ENCODE measurements around the gene OCA2. TPM values are rescaled to one million over a fixed set of nuclear protein-coding genes. Genes with fewer than 3 reads are reported as not detected.

The OCA2 gene
- total RNA-seq, 2 donors from 2014 or later, result 3.7 TPM; not detected in 1

GRCh38 chr15:28025413-28025812 lies 73.7 kb downstream of the OCA2 start:
- intact Hi-C loops (cut with DNase I), result no loop called here
- no peak for TF ChIP-seq POLR2AphosphoS5 (IDR thresholded peaks at IDR 0.05)
- no peak for TF ChIP-seq CTCF (IDR thresholded peaks at IDR 0.05)
- no peak for TF ChIP-seq POLR2A (IDR thresholded peaks at IDR 0.05)

GRCh38 chr15:28024889-28025250 lies 74.2 kb downstream of the OCA2 start:
- TF ChIP-seq POLR2AphosphoS5 (IDR thresholded peaks at IDR 0.05) (no peak), CTCF (IDR thresholded peaks at IDR 0.05) (no peak), POLR2A (IDR thresholded peaks at IDR 0.05) (no peak)
- intact Hi-C loops (cut with DNase I), result no loop called here
- H3K27me3 ChIP-seq (replicated peaks; ENCODE audit: insufficient read depth), result no peaks in the 10 kb centered on the region
- H3K27ac ChIP-seq, result no peak overlapping the region
- H3K9me3 ChIP-seq, result no peaks in the 10 kb centered on the region
- no peak overlapping the region for H3K4me3 ChIP-seq
- WGBS, result 100% methylated on average over 1 of the region's 1 CpG
- no peaks in the 10 kb centered on the region for H3K36me3 ChIP-seq
- DNase-seq (ENCODE audit: low spot score), result no peak
- no peaks in the 10 kb centered on the region for H3K4me1 ChIP-seq (replicated peaks)

More at GRCh38 chr15:28025413-28025812, 73.7 kb downstream of the OCA2 start:
- Histone ChIP-seq H3K27me3 (replicated peaks; ENCODE audit: insufficient read depth) (no peaks in the 10 kb centered on the region), H3K9me3 (no peaks in the 10 kb centered on the region), H3K27ac (no peak overlapping the region), H3K36me3 (no peaks in the 10 kb centered on the region), H3K4me3 (no peak overlapping the region), H3K4me1 (replicated peaks) (no peaks in the 10 kb centered on the region)
- DNase-seq (ENCODE audit: low spot score), result no peak
- 94% methylated on average over 7 of the region's 7 CpGs for WGBS

GRCh38 chr15:28023933-28024888 lies 74.9 kb downstream of the OCA2 start:
- no peaks in the 10 kb centered on the region for H3K4me1 ChIP-seq (replicated peaks)
- H3K36me3 ChIP-seq, result no peaks in the 10 kb centered on the region
- DNase-seq (ENCODE audit: low spot score), result no peak
- H3K4me3 ChIP-seq, result no peak overlapping the region
- H3K9me3 ChIP-seq, result no peaks in the 10 kb centered on the region
- H3K27ac ChIP-seq, result no peak overlapping the region
- 88% methylated on average over 19 of the region's 19 CpGs for WGBS
- intact Hi-C loops (cut with DNase I), result no loop called here
- no peak for TF ChIP-seq CTCF (IDR thresholded peaks at IDR 0.05)
- no peak for TF ChIP-seq POLR2AphosphoS5 (IDR thresholded peaks at IDR 0.05)
- no peak for TF ChIP-seq POLR2A (IDR thresholded peaks at IDR 0.05)
- no peaks in the 10 kb centered on the region for H3K27me3 ChIP-seq (replicated peaks; ENCODE audit: insufficient read depth)

GRCh38 chr15:28023422-28023821 lies 75.7 kb downstream of the OCA2 start:
- Histone ChIP-seq H3K4me3 (no peak overlapping the region), H3K4me1 (replicated peaks) (no peaks in the 10 kb centered on the region), H3K27me3 (replicated peaks; ENCODE audit: insufficient read depth) (no peaks in the 10 kb centered on the region), H3K27ac (no peak overlapping the region), H3K9me3 (no peaks in the 10 kb centered on the region), H3K36me3 (no peaks in the 10 kb centered on the region)
- no peak for TF ChIP-seq CTCF (IDR thresholded peaks at IDR 0.05)
- no peak for TF ChIP-seq POLR2AphosphoS5 (IDR thresholded peaks at IDR 0.05)
- TF ChIP-seq POLR2A (IDR thresholded peaks at IDR 0.05), result no peak
- intact Hi-C loops (cut with DNase I), result no loop called here
- 94% methylated on average over 8 of the region's 8 CpGs for WGBS
- DNase-seq (ENCODE audit: low spot score), result no peak

- TF ChIP-seq CTCF (IDR thresholded peaks at IDR 0.05), result no peak
- no peak for TF ChIP-seq POLR2AphosphoS5 (IDR thresholded peaks at IDR 0.05)
- intact Hi-C loops (cut with DNase I), result no loop called here
- H3K4me1 ChIP-seq (replicated peaks), result no peaks in the 10 kb centered on the region
- H3K9me3 ChIP-seq, result no peaks in the 10 kb centered on the region
- 94% methylated on average over 2 of the region's 2 CpGs for WGBS
- no peak overlapping the region for H3K4me3 ChIP-seq
- no peaks in the 10 kb centered on the region for H3K27me3 ChIP-seq (replicated peaks; ENCODE audit: insufficient read depth)
- no peak overlapping the region for H3K27ac ChIP-seq
- no peaks in the 10 kb centered on the region for H3K36me3 ChIP-seq
- DNase-seq (ENCODE audit: low spot score), result no peak
Observed at GRCh38 chr15:28022961-28023360, 76.2 kb downstream of the OCA2 start.

Measured in prostate gland (tissue), 2 donors.